ENCODE results near the gene MRPL19. TPM values are rescaled to one million over a fixed set of nuclear protein-coding genes. Genes with fewer than 3 reads are reported as not detected.

MRPL19 gene
- total RNA-seq, 1 experiment from 2014 or later, result 73.0 TPM

GRCh38 chr2:75643980-75644379 lies 2.6 kb upstream of the MRPL19 start:
- no peaks in the 10 kb centered on the region for H3K79me2 ChIP-seq (ENCODE audit: insufficient read depth, low read length)
- DNase-seq, result no peak
- no peak overlapping the region for H4K91ac ChIP-seq (ENCODE audit: insufficient read length, low read depth, low read length)
- H2AK5ac ChIP-seq (ENCODE audit: insufficient read length, low read length), result no peak overlapping the region
- no peak overlapping the region for H3K9ac ChIP-seq (ENCODE audit: extremely low read depth, insufficient read length, low read length)
- H3K27ac ChIP-seq (ENCODE audit: insufficient read length, low read depth, low read length), result no peak overlapping the region
- H3K9me3 ChIP-seq (ENCODE audit: control insufficient read depth, low read depth, low read length), result no peaks in the 10 kb centered on the region
- no CpG with 5 or more reads among the region's 1 CpG for WGBS (ENCODE audit: extremely low coverage, insufficient read length, low lambda C conversion rate)
- H3K4me1 Mint-ChIP-seq, result peaks cover 2 to 9% of the 10 kb centered on the region in 2 experiments; a peak in 1 of 4 replicates
- no peaks in the 10 kb centered on the region for H3K9me3 Mint-ChIP-seq
- no peak overlapping the region for H3K27ac Mint-ChIP-seq
- H2AFZ ChIP-seq (ENCODE audit: low read length), result no peak overlapping the region
- H4K8ac ChIP-seq (replicated peaks; ENCODE audit: insufficient read length, low read depth, low read length), result no peak overlapping the region
- H3K4me2 ChIP-seq (ENCODE audit: insufficient read depth, insufficient read length, low read length), result no peak overlapping the region
- H3K27me3 ChIP-seq (ENCODE audit: insufficient read depth, low read length), result no peaks in the 10 kb centered on the region
- H2BK12ac ChIP-seq (ENCODE audit: insufficient read length, low read depth, low read length), result no peak overlapping the region
- H3K36me3 Mint-ChIP-seq (ENCODE audit: insufficient read depth in 1 of 3, low read depth in 3 of 3), result peaks cover 1 to 9% (median 5%) of the 10 kb centered on the region in 3 experiments; a peak in 4 of 7 replicates
- H3K18ac ChIP-seq (ENCODE audit: insufficient read length, low read depth, low read length), result no peak overlapping the region
- H4K20me1 ChIP-seq (ENCODE audit: control insufficient read depth, insufficient read depth, insufficient read length), result no peaks in the 10 kb centered on the region
- no peak overlapping the region for H3K4ac ChIP-seq (ENCODE audit: low read depth, low read length)
- H3K4me1 ChIP-seq (ENCODE audit: insufficient read depth, low read length), result no peaks in the 10 kb centered on the region
- H3K56ac ChIP-seq (ENCODE audit: insufficient read length, low read depth, low read length), result no peak overlapping the region
- H4K5ac ChIP-seq (ENCODE audit: insufficient read length, low read depth, low read length), result no peak overlapping the region
- H3K14ac ChIP-seq (ENCODE audit: insufficient read depth, low read length), result no peak overlapping the region
- no peak overlapping the region for H2BK15ac ChIP-seq (ENCODE audit: low read depth, low read length)
- no peak overlapping the region for H2BK5ac ChIP-seq (ENCODE audit: insufficient read length, low read length)
- peaks cover 4% of the 10 kb centered on the region for H3K23me2 ChIP-seq (ENCODE audit: insufficient read length, low read depth, low read length, poor library complexity, severe bottlenecking)
- no peaks in the 10 kb centered on the region for H3K79me1 ChIP-seq (ENCODE audit: insufficient read depth, low read depth, low read length, poor library complexity, severe bottlenecking)
- no peak overlapping the region for H3T11ph ChIP-seq (ENCODE audit: low read length)
- H3K4me3 Mint-ChIP-seq, result no peak overlapping the region
- H2BK120ac ChIP-seq (ENCODE audit: low read depth, low read length, poor library complexity, severe bottlenecking), result no peak overlapping the region
- H2BK20ac ChIP-seq (ENCODE audit: low read depth, low read length, poor library complexity, severe bottlenecking), result no peak overlapping the region
- no peak for TF ChIP-seq CTCF (conservative IDR thresholded peaks at IDR 0.05)
- H3K27me3 Mint-ChIP-seq (ENCODE audit: low read depth), result no peaks in the 10 kb centered on the region
- H3K23ac ChIP-seq (ENCODE audit: insufficient read length, low read depth, low read length), result no peak overlapping the region
